MM.1S (cell line): ENCODE measurements around the gene GHRL.

Experiments
- DNase-seq: peaks from one replicate; pipeline ENCODE4 v3.0.0-alpha.2; 2015
- H2AFZ ChIP-seq: fragments of 300-600 bp; sonication (generic); 2 replicates; pipeline ENCODE4 v1.6.0; 2016; ENCODE audit warnings: antibody characterized with exemption, low read length
- H3F3A ChIP-seq: fragments of 300-600 bp; sonication (generic); 2 replicates; pipeline ENCODE4 v1.6.1; 2016; ENCODE audit warnings: mild to moderate bottlenecking, antibody characterized with exemption, low read length, moderate library complexity, mixed read lengths; ENCODE audit not compliant: insufficient read depth
- H3K27ac ChIP-seq: fragments of 300-600 bp; sonication (generic); 2 replicates; pipeline ENCODE4 v1.5.1; 2016; ENCODE audit warnings: mild to moderate bottlenecking, low read length
- H3K27me3 ChIP-seq: fragments of 300-600 bp; sonication (generic); replicated peaks from 2 replicates; pipeline ENCODE4 v1.6.0; 2016; ENCODE audit warnings: low read length; ENCODE audit not compliant: insufficient read depth
- H3K36me3 ChIP-seq: fragments of 300-600 bp; sonication (generic); replicated peaks from 2 replicates; pipeline ENCODE4 v1.6.1; 2016; ENCODE audit warnings: mild to moderate bottlenecking, low read length, mixed read lengths; ENCODE audit not compliant: insufficient read depth
- H3K4me1 ChIP-seq: fragments of 300-600 bp; sonication (generic); 2 replicates; pipeline ENCODE4 v1.6.1; 2016; ENCODE audit warnings: low read length, mixed read lengths
- H3K4me2 ChIP-seq: fragments of 300-600 bp; sonication (generic); 2 replicates; pipeline ENCODE4 v1.6.0; 2016; ENCODE audit warnings: low read depth, low read length
- H3K4me3 ChIP-seq: fragments of 300-600 bp; sonication (generic); 2 replicates; pipeline ENCODE4 v1.5.1; 2016; ENCODE audit warnings: low read length, mixed read lengths
- H3K79me2 ChIP-seq: fragments of 300-600 bp; sonication (generic); 2 replicates; pipeline ENCODE4 v1.6.1; 2016; ENCODE audit warnings: mixed run types, low read length, mixed read lengths
- H3K9ac ChIP-seq: fragments of 300-600 bp; sonication (generic); 2 replicates; pipeline ENCODE4 v1.6.1; 2016; ENCODE audit warnings: low read length, mixed read lengths
- H3K9me2 ChIP-seq: fragments of 300-600 bp; sonication (generic); replicated peaks from 2 replicates; pipeline ENCODE4 v1.6.1; 2016; ENCODE audit warnings: mild to moderate bottlenecking, low read length, mixed read lengths; ENCODE audit not compliant: insufficient read depth
- H3K9me3 ChIP-seq: fragments of 300-600 bp; sonication (generic); replicated peaks from 2 replicates; pipeline ENCODE4 v1.6.1; 2016; ENCODE audit warnings: mild to moderate bottlenecking, low read length, mixed read lengths; ENCODE audit not compliant: insufficient read depth
- H4K20me1 ChIP-seq: fragments of 300-600 bp; sonication (generic); 2 replicates; pipeline ENCODE4 v1.6.1; 2016; ENCODE audit warnings: mild to moderate bottlenecking, low read length, moderate library complexity, mixed read lengths; ENCODE audit not compliant: insufficient read depth
- CTCF ChIP-seq: fragments of 300-600 bp; sonication (generic); IDR thresholded peaks from 2 replicates; pipeline ENCODE4 v1.5.1; 2016; ENCODE audit warnings: antibody characterized with exemption, low read length, mixed read lengths
- EZH2 ChIP-seq: fragments of 300-600 bp; sonication (generic); optimal IDR thresholded peaks from 2 replicates; pipeline ENCODE3; 2017; ENCODE audit warnings: low read depth, mild to moderate bottlenecking, antibody characterized with exemption, low read length, mixed read lengths
- EZH2phosphoT487 ChIP-seq: fragments of 300-600 bp; sonication (generic); IDR thresholded peaks from 2 replicates; pipeline ENCODE4 v1.6.1; 2018; ENCODE audit warnings: antibody characterized with exemption, low read length

Gene GHRL

DNA sequence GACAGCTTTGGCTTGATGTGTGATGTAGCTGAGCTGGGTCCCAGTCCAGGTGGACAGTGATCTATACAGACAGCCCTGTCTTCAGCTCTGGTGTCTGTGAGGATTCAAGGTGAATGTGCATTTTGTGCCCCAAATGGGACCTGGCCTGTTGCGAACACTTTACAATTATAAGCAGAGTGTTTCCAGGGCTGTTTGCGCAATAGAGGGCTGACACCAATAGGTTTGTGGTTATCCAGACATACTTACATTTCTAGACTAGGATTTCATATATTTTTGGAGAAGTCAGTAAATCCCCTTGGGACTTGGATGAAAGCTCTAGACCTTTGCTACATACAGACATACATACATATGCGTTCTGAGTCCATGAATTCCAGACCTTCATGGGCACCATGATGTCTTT lies 48.7 kb downstream of the GHRL start:
- no peak overlapping the region for H2AFZ ChIP-seq
- H3F3A ChIP-seq, result 0 out of 2 replicates have a peak, but pooled peaks cover 7% of the 10 kb centered on the region
- no peaks in the 10 kb centered on the region for H3K9me2 ChIP-seq
- no peaks in the 10 kb centered on the region for H3K36me3 ChIP-seq
- no peak overlapping the region for H3K9ac ChIP-seq
- H3K27ac ChIP-seq, result no peak overlapping the region
- H3K79me2 ChIP-seq, result peaks cover 5% of the 10 kb centered on the region
- H3K4me3 ChIP-seq, result no peak overlapping the region
- H3K9me3 ChIP-seq, result no peaks in the 10 kb centered on the region
- no peak for TF ChIP-seq EZH2phosphoT487
- no peak for TF ChIP-seq EZH2
- no peak for TF ChIP-seq CTCF
- no peak overlapping the region for H3K4me2 ChIP-seq
- no peaks in the 10 kb centered on the region for H3K4me1 ChIP-seq
- DNase-seq, result no peak
- no peaks in the 10 kb centered on the region for H3K27me3 ChIP-seq
- no peaks in the 10 kb centered on the region for H4K20me1 ChIP-seq

DNA sequence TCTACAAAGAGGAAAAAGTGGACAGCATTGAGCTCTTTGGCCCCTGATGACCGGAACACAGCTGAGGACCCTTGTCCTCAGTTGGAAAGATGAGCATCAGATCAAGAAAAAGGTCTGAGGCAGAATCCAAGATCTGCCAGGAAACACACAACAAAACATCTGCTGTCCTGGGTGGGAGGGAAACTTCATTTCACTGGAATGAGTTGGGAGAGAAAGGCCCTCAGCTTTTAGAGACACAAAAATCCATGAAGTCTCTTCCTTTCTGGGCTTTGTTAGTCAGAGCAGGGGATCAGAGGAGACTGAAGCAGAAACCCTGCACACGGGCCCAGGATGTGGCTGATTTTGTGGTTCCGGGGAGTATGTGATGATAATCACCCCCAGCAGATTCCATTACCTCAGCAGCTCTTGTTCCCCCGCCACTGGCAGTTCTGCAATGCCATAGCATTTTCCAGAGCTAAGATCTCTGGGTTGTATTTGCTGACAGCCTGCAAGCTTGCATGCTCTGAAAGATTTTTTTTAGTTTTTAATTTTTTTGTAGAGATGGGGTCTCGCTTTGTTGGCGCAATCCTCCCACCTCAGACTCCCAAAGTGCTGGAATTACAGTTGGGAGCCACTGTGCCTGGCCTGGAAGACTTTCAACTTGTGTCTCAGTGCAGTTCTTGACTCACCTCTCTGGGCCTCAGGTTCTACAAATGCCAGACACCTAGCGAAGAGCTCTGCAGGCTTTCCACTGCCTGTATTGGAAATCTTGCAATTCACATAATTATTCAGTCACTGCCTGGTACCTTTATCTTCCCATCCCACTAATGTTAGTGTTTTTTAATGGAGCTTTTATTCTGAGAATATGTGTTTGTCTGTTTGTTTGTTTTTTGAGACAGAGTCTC lies 50.3 kb downstream of the GHRL start:
- Histone ChIP-seq H3F3A (0 out of 2 replicates have a peak, but pooled peaks cover under 1% of the 10 kb centered on the region), H3K36me3 (no peaks in the 10 kb centered on the region), H3K9ac (no peak overlapping the region), H3K4me3 (no peak overlapping the region), H4K20me1 (no peaks in the 10 kb centered on the region), H3K79me2 (no peaks in the 10 kb centered on the region), H2AFZ (no peak overlapping the region), H3K27me3 (no peaks in the 10 kb centered on the region), H3K4me2 (no peak overlapping the region), H3K9me2 (no peaks in the 10 kb centered on the region), H3K4me1 (no peaks in the 10 kb centered on the region), H3K9me3 (no peaks in the 10 kb centered on the region), H3K27ac (no peak overlapping the region)
- no peak for TF ChIP-seq EZH2
- TF ChIP-seq EZH2phosphoT487, result no peak
- TF ChIP-seq CTCF, result no peak
- DNase-seq, result no peak

- no peaks in the 10 kb centered on the region for H3K4me1 ChIP-seq
- no peaks in the 10 kb centered on the region for H3K79me2 ChIP-seq
- no peak overlapping the region for H3K4me2 ChIP-seq
- no peaks in the 10 kb centered on the region for H3F3A ChIP-seq
- no peak overlapping the region for H3K4me3 ChIP-seq
- no peaks in the 10 kb centered on the region for H4K20me1 ChIP-seq
- no peak overlapping the region for H2AFZ ChIP-seq
- H3K9me2 ChIP-seq, result no peaks in the 10 kb centered on the region
- no peaks in the 10 kb centered on the region for H3K36me3 ChIP-seq
- no peak overlapping the region for H3K9ac ChIP-seq
- no peaks in the 10 kb centered on the region for H3K9me3 ChIP-seq
- TF ChIP-seq EZH2phosphoT487 (no peak), EZH2 (no peak), CTCF (no peak)
- no peak for DNase-seq
- no peak overlapping the region for H3K27ac ChIP-seq
- H3K27me3 ChIP-seq, result no peaks in the 10 kb centered on the region
Measured at GRCh38 chr3:10240799-10241198, 51.9 kb downstream of the GHRL start.
